Keratinocyte (primary cell): ENCODE results near the gene UBAC2. TPM values are rescaled to one million over a fixed set of nuclear protein-coding genes. Genes with fewer than 3 reads are reported as not detected.

Source experiments
- DNase-seq: peaks from one replicate; pipeline ENCODE4 v3.0.0-alpha.2; 2011; ENCODE audit warnings: low read depth, missing footprints, low spot score
- FAIRE-seq: peaks from 2 replicates; lab custom pipeline; 2011; peaks lifted over from hg19 to GRCh38; lab: Jason Lieb, UNC
- H2AFZ ChIP-seq: 2 replicates; pipeline ENCODE4 v1.6.0; 2012; ENCODE audit warnings: low read length, control low read depth, inconsistent platforms; ENCODE audit not compliant: control insufficient read depth
- H3K27ac ChIP-seq: 2 replicates; pipeline ENCODE4 v1.5.1; 2011; ENCODE audit warnings: low read length; ENCODE audit not compliant: control insufficient read depth, insufficient read depth
- H3K27me3 ChIP-seq: 3 replicates; pipeline ENCODE4 v1.6.0; 2011; ENCODE audit warnings: low read length; ENCODE audit not compliant: control insufficient read depth, insufficient read depth; ENCODE audit errors: extremely low read depth
- H3K36me3 ChIP-seq, 2 experiments: 2 replicates in 1 of 2; 3 replicates in 1 of 2; pipeline ENCODE4 v1.5.1; 2011; ENCODE audit warnings: low read length in 2 of 2, mild to moderate bottlenecking in 1 of 2; ENCODE audit not compliant: control insufficient read depth in 2 of 2, insufficient read depth in 2 of 2; ENCODE audit errors: extremely low read depth in 1 of 2
- H3K4me1 ChIP-seq: 3 replicates; pipeline ENCODE4 v1.5.1; 2011; ENCODE audit warnings: low read length; ENCODE audit not compliant: control insufficient read depth, insufficient read depth; ENCODE audit errors: extremely low read depth
- H3K4me2 ChIP-seq: 3 replicates; pipeline ENCODE4 v1.6.0; 2011; ENCODE audit warnings: low read depth, low read length; ENCODE audit not compliant: control insufficient read depth, insufficient read depth; ENCODE audit errors: extremely low read depth
- H3K4me3 ChIP-seq, 3 experiments: fragments of 200-600 bp in 1 of 3; sonication (generic) in 1 of 3; 2 replicates in 2 of 3; 3 replicates in 1 of 3; pipeline ENCODE4 v1.5.1; 2011 to 2016; ENCODE audit warnings: low read length in 3 of 3, mild to moderate bottlenecking in 3 of 3, control low read depth in 2 of 3, inconsistent platforms in 1 of 3, low read depth in 1 of 3, mixed read lengths in 1 of 3, mixed run types in 1 of 3, moderate library complexity in 1 of 3; ENCODE audit not compliant: control insufficient read depth in 2 of 3, insufficient read depth in 2 of 3; ENCODE audit errors: extremely low read depth in 1 of 3
- H3K79me2 ChIP-seq: 2 replicates; pipeline ENCODE4 v1.6.0; 2012; ENCODE audit warnings: low read length; ENCODE audit not compliant: control insufficient read depth, insufficient read depth
- H3K9ac ChIP-seq: 3 replicates; pipeline ENCODE4 v1.6.0; 2011; ENCODE audit warnings: low read length; ENCODE audit not compliant: control insufficient read depth, insufficient read depth; ENCODE audit errors: extremely low read depth
- H3K9me1 ChIP-seq: 3 replicates; pipeline ENCODE4 v1.6.0; 2011; ENCODE audit warnings: low read length; ENCODE audit not compliant: control insufficient read depth, insufficient read depth; ENCODE audit errors: extremely low read depth
- H3K9me3 ChIP-seq: 2 replicates; pipeline ENCODE4 v1.5.1; 2012; ENCODE audit warnings: low read depth, low read length; ENCODE audit not compliant: control insufficient read depth
- H4K20me1 ChIP-seq: 3 replicates; pipeline ENCODE4 v1.6.0; 2011; ENCODE audit warnings: low read length; ENCODE audit not compliant: control insufficient read depth, insufficient read depth; ENCODE audit errors: extremely low read depth
- EZH2 ChIP-seq: IDR thresholded peaks from one replicate; pipeline ENCODE4 v1.6.1; 2012; ENCODE audit warnings: inconsistent platforms, mild to moderate bottlenecking, low read length, moderate library complexity
- dilution Hi-C: fragments of 300-500 bp; cut with MboI; formaldehyde crosslinking; loops from one replicate; pipeline ENCODE4 v1.7.0; 2020; ENCODE audit warnings: low sequenced_read_pairs; ENCODE audit not compliant: extremely low pct_ligation_motif_present
- polyA plus RNA-seq, 5 experiments: library from polyadenylated mRNA; depleted of rRNA in 3 of 5; stranded (reverse) in 3 of 5; stranded (forward) in 1 of 5; unstranded in 1 of 5; fragments of >200 nt; gene quantifications; 1 replicate in 1 of 5; 2 replicates in 3 of 5; 3 replicates in 1 of 5; pipeline versions ENCODE4 v1.2.1 to v1.2.3, GENCODE V29; 2011 to 2012; ENCODE audit warnings: missing spikeins in 2 of 5, low read depth in 1 of 5, low replicate concordance in 1 of 5
- TF ChIP-seq, protein P1 (sequence below), 3 experiments: IDR thresholded peaks in 1 of 3; conservative IDR thresholded peaks in 1 of 3; optimal IDR thresholded peaks in 1 of 3; 2 replicates in 2 of 3; 3 replicates in 1 of 3; pipeline versions ENCODE3 to v1.5.1; 2011; ENCODE audit warnings: low read length in 3 of 3, mild to moderate bottlenecking in 3 of 3, moderate library complexity in 2 of 3, control low read depth in 1 of 3, inconsistent platforms in 1 of 3; ENCODE audit not compliant: insufficient read depth in 2 of 3; ENCODE audit errors: extremely low read depth in 1 of 3

UBAC2 gene
- polyA plus RNA-seq, 1 donor (not counting 4 experiments of a cell fraction or from before 2014, with no cell fraction given) = 104 TPM

DNA sequence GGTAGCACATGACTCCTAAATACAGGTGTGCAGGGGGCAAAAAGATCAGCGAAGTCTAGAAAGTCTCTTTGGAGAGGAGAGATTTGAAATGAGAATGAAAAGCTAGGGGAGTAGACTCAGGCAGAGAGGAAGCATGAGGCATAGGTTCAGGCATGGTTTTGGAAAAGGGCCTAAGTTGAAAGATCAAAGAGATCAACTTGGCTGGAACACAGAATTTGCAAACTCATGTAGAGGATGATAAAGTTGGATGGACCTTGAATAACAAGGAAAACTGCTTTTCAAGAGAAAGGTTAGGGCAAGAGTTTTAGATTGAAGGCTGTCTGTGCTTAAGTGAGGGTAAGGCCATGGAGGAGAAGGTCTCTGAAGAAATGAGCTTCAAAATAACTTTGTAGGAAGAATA lies 47.4 kb upstream of the UBAC2 start:
- H3K9ac ChIP-seq = no peak overlapping the region
- no peaks in the 10 kb centered on the region for H3K9me1 ChIP-seq
- dilution Hi-C loops = no loop called here
- H3K9me3 ChIP-seq = no peaks in the 10 kb centered on the region
- FAIRE-seq (no peak), DNase-seq (no peak)
- no peak for TF ChIP-seq EZH2
- TF ChIP-seq, protein P1, sequence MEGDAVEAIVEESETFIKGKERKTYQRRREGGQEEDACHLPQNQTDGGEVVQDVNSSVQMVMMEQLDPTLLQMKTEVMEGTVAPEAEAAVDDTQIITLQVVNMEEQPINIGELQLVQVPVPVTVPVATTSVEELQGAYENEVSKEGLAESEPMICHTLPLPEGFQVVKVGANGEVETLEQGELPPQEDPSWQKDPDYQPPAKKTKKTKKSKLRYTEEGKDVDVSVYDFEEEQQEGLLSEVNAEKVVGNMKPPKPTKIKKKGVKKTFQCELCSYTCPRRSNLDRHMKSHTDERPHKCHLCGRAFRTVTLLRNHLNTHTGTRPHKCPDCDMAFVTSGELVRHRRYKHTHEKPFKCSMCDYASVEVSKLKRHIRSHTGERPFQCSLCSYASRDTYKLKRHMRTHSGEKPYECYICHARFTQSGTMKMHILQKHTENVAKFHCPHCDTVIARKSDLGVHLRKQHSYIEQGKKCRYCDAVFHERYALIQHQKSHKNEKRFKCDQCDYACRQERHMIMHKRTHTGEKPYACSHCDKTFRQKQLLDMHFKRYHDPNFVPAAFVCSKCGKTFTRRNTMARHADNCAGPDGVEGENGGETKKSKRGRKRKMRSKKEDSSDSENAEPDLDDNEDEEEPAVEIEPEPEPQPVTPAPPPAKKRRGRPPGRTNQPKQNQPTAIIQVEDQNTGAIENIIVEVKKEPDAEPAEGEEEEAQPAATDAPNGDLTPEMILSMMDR (optimal IDR thresholded peaks at IDR 0.05 in 1 of 3, IDR thresholded peaks at IDR 0.05 in 1 of 3, conservative IDR thresholded peaks at IDR 0.05 in 1 of 3; ENCODE audit: extremely low read depth in 1 of 3, insufficient read depth in 2 of 3, low read length in 3 of 3) = no peak
- H2AFZ ChIP-seq = no peak overlapping the region
- no peaks in the 10 kb centered on the region for H3K27me3 ChIP-seq
- no peaks in the 10 kb centered on the region for H4K20me1 ChIP-seq
- no peaks in the 10 kb centered on the region for H3K36me3 ChIP-seq
- peaks cover 23% of the 10 kb centered on the region for H3K4me1 ChIP-seq
- no peak overlapping the region for H3K27ac ChIP-seq
- H3K4me3 ChIP-seq = no peak overlapping the region
- no peak overlapping the region for H3K4me2 ChIP-seq
- no peaks in the 10 kb centered on the region for H3K79me2 ChIP-seq

DNA sequence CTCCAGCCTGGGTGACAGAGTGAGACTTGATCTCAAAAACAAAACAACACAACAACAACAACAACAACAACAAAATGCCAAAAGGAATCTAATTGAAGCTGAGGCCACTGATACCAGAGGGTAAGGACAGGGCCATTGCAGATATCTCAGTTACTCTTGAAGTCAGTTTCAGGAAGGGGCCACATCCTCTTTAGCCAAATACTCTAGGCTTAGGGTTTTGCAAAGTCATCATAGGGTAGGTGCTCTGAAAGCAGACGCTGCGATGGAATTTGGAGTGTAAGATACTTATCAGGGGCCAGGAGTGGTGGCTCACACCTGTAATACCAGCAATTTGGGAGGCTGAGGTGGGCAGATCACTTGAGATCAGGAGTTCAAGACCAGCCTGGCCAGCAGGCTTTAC lies 46.6 kb upstream of the UBAC2 start:
- H3K9me1 ChIP-seq = no peaks in the 10 kb centered on the region
- no peaks in the 10 kb centered on the region for H3K79me2 ChIP-seq
- DNase-seq (no peak), FAIRE-seq (no peak)
- H3K9me3 ChIP-seq = no peaks in the 10 kb centered on the region
- no peaks in the 10 kb centered on the region for H3K27me3 ChIP-seq
- H3K4me2 ChIP-seq = no peak overlapping the region
- no peaks in the 10 kb centered on the region for H3K36me3 ChIP-seq
- H2AFZ ChIP-seq = no peak overlapping the region
- H3K9ac ChIP-seq = no peak overlapping the region
- TF ChIP-seq, protein P1 (optimal IDR thresholded peaks at IDR 0.05 in 1 of 3, IDR thresholded peaks at IDR 0.05 in 1 of 3, conservative IDR thresholded peaks at IDR 0.05 in 1 of 3; ENCODE audit: extremely low read depth in 1 of 3, insufficient read depth in 2 of 3, low read length in 3 of 3) = no peak
- no peak for TF ChIP-seq EZH2
- H3K27ac ChIP-seq = no peak overlapping the region
- H4K20me1 ChIP-seq = no peaks in the 10 kb centered on the region
- dilution Hi-C loops = no loop called here
- no peak overlapping the region for H3K4me3 ChIP-seq
- H3K4me1 ChIP-seq = peaks cover 23% of the 10 kb centered on the region
